GM12878 (cell line): ENCODE results near the gene CHMP2B. TPM values are rescaled to one million over a fixed set of nuclear protein-coding genes. Genes with fewer than 3 reads are reported as not detected.

Experiments
- ATAC-seq: fragments of 200-7000 bp; cut with Tn5 transposase; 3 replicates; pipeline ENCODE4 v1.9.1; 2020; ENCODE audit warnings: mild to moderate bottlenecking, moderate library complexity
- BruUV-seq: library from RNA; stranded (reverse); fragments of 400-500 nt; replicated peaks from 2 replicates; lab custom pipeline; 2021; lab: Mats Ljungman, UMichigan
- CTCF ChIA-PET: fragments of 300-600 bp; sonication (Branson Sonifier 250); formaldehyde crosslinking; extraction: SDS; loops from one replicate; lab custom pipeline; 2021; ENCODE audit warnings: inconsistent platforms; lab: Yijun Ruan, JAX
- POLR2A ChIA-PET: fragments of 350-600 bp; formaldehyde crosslinking; extraction: SDS; loops from one replicate; lab custom pipeline; 2021; ENCODE audit warnings: inconsistent platforms; lab: Charles Lee
- RAD21 ChIA-PET: fragments of 300-600 bp; sonication (Branson Sonifier 250); formaldehyde crosslinking; loops from one replicate; lab custom pipeline; 2023; ENCODE audit warnings: antibody characterized with exemption; ENCODE audit not compliant: unreplicated experiment; lab: Charles Lee
- SMC1A ChIA-PET: fragments of 300-600 bp; sonication (Branson Sonifier 250); formaldehyde crosslinking; loops from one replicate; lab custom pipeline; 2023; ENCODE audit not compliant: unreplicated experiment, uncharacterized antibody; lab: Charles Lee
- DNase-seq: peaks from one replicate; pipeline ENCODE4 v3.0.0-alpha.2; 2011; ENCODE audit warnings: low read depth, low spot score
- FAIRE-seq: peaks from 3 replicates; lab custom pipeline; 2011; peaks lifted over from hg19 to GRCh38; lab: Jason Lieb, UNC
- H2AFZ ChIP-seq: 2 replicates; pipeline ENCODE4 v1.6.0; 2011; ENCODE audit warnings: low read depth, low read length, control low read depth; ENCODE audit not compliant: control insufficient read depth
- H3K27ac ChIP-seq: 2 replicates; pipeline ENCODE4 v1.5.1; 2011; ENCODE audit warnings: control low read depth; ENCODE audit not compliant: control insufficient read depth, insufficient read depth
- H3K27me3 ChIP-seq, 2 experiments: replicated peaks in 1 of 2; 2 replicates each; pipeline versions ENCODE4 v1.6.0 to v1.6.1; 2011; ENCODE audit warnings: low read length in 1 of 2; ENCODE audit not compliant: control insufficient read depth in 2 of 2, insufficient read depth in 2 of 2
- H3K36me3 ChIP-seq, 2 experiments: 2 replicates each; pipeline ENCODE4 v1.5.1; 2011; ENCODE audit warnings: low read length in 1 of 2; ENCODE audit not compliant: control insufficient read depth in 2 of 2, insufficient read depth in 2 of 2
- H3K4me1 ChIP-seq: 2 replicates; pipeline ENCODE4 v1.6.1; 2011; ENCODE audit warnings: mild to moderate bottlenecking, low read length, moderate library complexity, mixed read lengths; ENCODE audit not compliant: control insufficient read depth, insufficient read depth
- H3K4me2 ChIP-seq: 2 replicates; pipeline ENCODE4 v1.6.0; 2011; ENCODE audit warnings: control low read depth; ENCODE audit not compliant: control insufficient read depth, insufficient read depth
- H3K4me3 ChIP-seq: fragments of 200-600 bp; sonication (generic); 2 replicates; pipeline ENCODE4 v1.5.1; 2016
- H3K79me2 ChIP-seq: 2 replicates; pipeline ENCODE4 v1.6.0; 2011; ENCODE audit warnings: low read length; ENCODE audit not compliant: control insufficient read depth, insufficient read depth
- H3K9ac ChIP-seq: 2 replicates; pipeline ENCODE4 v1.8.0; 2011; ENCODE audit warnings: low read length, control low read depth, mixed read lengths; ENCODE audit not compliant: control insufficient read depth, insufficient read depth
- H3K9me3 ChIP-seq: replicated peaks from 3 replicates; pipeline ENCODE4 v1.5.1; 2011; ENCODE audit warnings: mild to moderate bottlenecking, low read length; ENCODE audit not compliant: control insufficient read depth, insufficient read depth
- H4K20me1 ChIP-seq: 2 replicates; pipeline ENCODE4 v1.6.0; 2011; ENCODE audit not compliant: control insufficient read depth, insufficient read depth
- ASH2L ChIP-seq: fragments of 300-600, 200-600 bp; sonication (generic); IDR thresholded peaks from 2 replicates; pipeline ENCODE4 v1.6.1; 2017; ENCODE audit warnings: low read depth, mild to moderate bottlenecking, borderline replicate concordance
- BACH1 ChIP-seq: fragments of 450-650 bp; IDR thresholded peaks from 2 replicates; pipeline ENCODE4 v1.6.1; 2017; ENCODE audit warnings: mild to moderate bottlenecking, borderline replicate concordance
- BCL11A ChIP-seq: IDR thresholded peaks from 2 replicates; pipeline ENCODE4 v1.6.1; 2011; ENCODE audit warnings: low read depth, low read length
- CHD4 ChIP-seq: fragments of 200-600 bp; sonication (generic); IDR thresholded peaks from 2 replicates; pipeline ENCODE4 v1.6.1; 2016; ENCODE audit warnings: mild to moderate bottlenecking
- ETV6 ChIP-seq, 2 experiments: fragments of 450-650 bp in 1 of 2; IDR thresholded peaks in 1 of 2; conservative IDR thresholded peaks in 1 of 2; 2 replicates each; pipeline ENCODE4 v1.6.1; 2014; ENCODE audit warnings: antibody characterized with exemption in 1 of 2, borderline replicate concordance in 1 of 2, low read depth in 1 of 2, mild to moderate bottlenecking in 1 of 2, moderate library complexity in 1 of 2
- IRF4 ChIP-seq: IDR thresholded peaks from 2 replicates; pipeline ENCODE4 v1.6.1; 2011; ENCODE audit warnings: low read depth, low read length
- KLF5 ChIP-seq: fragments of 450-650 bp; IDR thresholded peaks from 2 replicates; pipeline ENCODE4 v1.6.1; 2014; ENCODE audit warnings: mild to moderate bottlenecking; ENCODE audit not compliant: partially characterized antibody
- MYC ChIP-seq: IDR thresholded peaks from 2 replicates; pipeline ENCODE4 v1.6.1; 2011; ENCODE audit warnings: mild to moderate bottlenecking, low read length, moderate library complexity, inconsistent platforms; ENCODE audit not compliant: insufficient read depth, insufficient replicate concordance, insufficient read length, severe bottlenecking
- NRF1 ChIP-seq: conservative IDR thresholded peaks from 2 replicates; pipeline ENCODE4 v1.6.1; 2011; ENCODE audit warnings: mild to moderate bottlenecking, low read depth, low read length, improper control_type of control experiment
- PAX5 ChIP-seq: IDR thresholded peaks from 2 replicates; pipeline ENCODE4 v1.6.1; 2011; ENCODE audit warnings: low read depth, low read length, borderline replicate concordance
- SIX5 ChIP-seq: IDR thresholded peaks from 2 replicates; pipeline ENCODE4 v1.6.1; 2011; ENCODE audit warnings: mild to moderate bottlenecking, low read depth, low read length, moderate library complexity; ENCODE audit not compliant: severe bottlenecking
- ZNF622 ChIP-seq: fragments of 450-650 bp; IDR thresholded peaks from 2 replicates; pipeline ENCODE4 v1.6.1; 2017; ENCODE audit warnings: mild to moderate bottlenecking, inconsistent platforms
- WGBS: methylation state at CpG from one replicate; pipeline ENCODE4 v1.1.6; 2016; ENCODE audit warnings: low lambda C conversion rate; ENCODE audit not compliant: insufficient replicate concordance, insufficient coverage; ENCODE audit errors: missing lambda C conversion rate; 5-methylcytosine and 5-hydroxymethylcytosine counted together
- in situ Hi-C: fragments of 300-500 bp; cut with MboI; formaldehyde crosslinking; loops from 9 replicates; pipeline ENCODE4 v1.14.3; 2018; ENCODE audit warnings: mixed read lengths
- intact Hi-C: fragments of 100-400 bp; cut with micrococcal nuclease; formaldehyde crosslinking; loops from one replicate; pipeline ENCODE4 v1.14.2; 2022; ENCODE audit not compliant: unreplicated experiment
- polyA plus RNA-seq, 11 experiments: library from polyadenylated mRNA; depleted of rRNA in 4 of 11; unstranded in 6 of 11; stranded (reverse) in 5 of 11; fragments of >200 nt; fragmentation: Nextera tagmentation in 4 of 11; fragmentation: Illumina TruSeq in 1 of 11; extraction: Ambion mirVana in 4 of 11; extraction: Trizol in 1 of 11; gene quantifications; 1 replicate in 1 of 11; 2 replicates in 10 of 11; pipeline versions ENCODE4 v1.2.1 to v1.2.3, GENCODE V29; 2011 to 2016; ENCODE audit warnings: inconsistent platforms in 2 of 11, missing spikeins in 2 of 11, low read depth in 1 of 11
- total RNA-seq, 4 experiments: library from RNA; depleted of rRNA in 3 of 4; stranded (reverse); fragments of >200 nt in 3 of 4; fragmentation: Illumina TruSeq in 1 of 4; extraction: Trizol in 1 of 4; gene quantifications; 2 replicates each; pipeline versions ENCODE4 v1.2.1 to v1.2.3, GENCODE V29; 2013 to 2021
- TF ChIP-seq, protein P1 (sequence below): IDR thresholded peaks from 2 replicates; pipeline ENCODE4 v1.6.1; 2011; ENCODE audit warnings: borderline replicate concordance, low read depth, mild to moderate bottlenecking, moderate library complexity, low read length; ENCODE audit not compliant: insufficient read depth, poor library complexity, severe bottlenecking
- TF ChIP-seq, protein P2 (sequence below): IDR thresholded peaks from 2 replicates; pipeline ENCODE4 v1.6.1; 2011; ENCODE audit warnings: low read depth, low read length, improper control_type of control experiment, borderline replicate concordance
- TF ChIP-seq, protein P3 (sequence below): fragments of 450-650 bp; IDR thresholded peaks from 2 replicates; pipeline ENCODE4 v1.6.1; 2017; ENCODE audit warnings: antibody characterized with exemption, mild to moderate bottlenecking, moderate library complexity
- TF ChIP-seq, protein P4 (sequence below): fragments of 450-650 bp; conservative IDR thresholded peaks from 2 replicates; pipeline ENCODE4 v1.6.1; 2017; ENCODE audit warnings: mild to moderate bottlenecking, moderate library complexity

Gene CHMP2B
- total and polyA plus RNA-seq, 10 of the 15 experiments (the other 5 are each of a cell fraction or from before 2014, with no cell fraction given) = 14.9 to 54.8 (median 24.6) TPM

DNA sequence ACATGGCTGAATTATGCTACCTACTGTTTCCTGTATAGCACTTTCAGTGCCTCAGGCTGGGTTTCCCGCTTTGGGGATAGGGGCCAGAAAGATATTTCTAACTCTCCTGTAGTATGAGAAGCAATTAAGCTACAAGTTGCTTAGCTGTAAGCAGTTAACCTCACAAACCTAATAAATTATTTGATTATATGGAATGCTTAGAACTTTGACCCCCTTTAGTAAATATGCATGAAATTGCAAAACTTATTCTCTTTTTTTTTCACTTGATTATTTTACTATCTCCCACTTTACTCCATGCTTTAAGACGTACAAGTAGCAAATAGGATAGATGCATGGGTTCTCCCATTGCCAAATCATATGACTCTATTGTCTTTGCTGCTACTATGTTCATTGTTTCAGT lies 27.5 kb upstream of the CHMP2B start (continued):
- TF ChIP-seq BACH1 (no peak), ASH2L (no peak), CHD4 (no peak)
- TF ChIP-seq, protein P1, sequence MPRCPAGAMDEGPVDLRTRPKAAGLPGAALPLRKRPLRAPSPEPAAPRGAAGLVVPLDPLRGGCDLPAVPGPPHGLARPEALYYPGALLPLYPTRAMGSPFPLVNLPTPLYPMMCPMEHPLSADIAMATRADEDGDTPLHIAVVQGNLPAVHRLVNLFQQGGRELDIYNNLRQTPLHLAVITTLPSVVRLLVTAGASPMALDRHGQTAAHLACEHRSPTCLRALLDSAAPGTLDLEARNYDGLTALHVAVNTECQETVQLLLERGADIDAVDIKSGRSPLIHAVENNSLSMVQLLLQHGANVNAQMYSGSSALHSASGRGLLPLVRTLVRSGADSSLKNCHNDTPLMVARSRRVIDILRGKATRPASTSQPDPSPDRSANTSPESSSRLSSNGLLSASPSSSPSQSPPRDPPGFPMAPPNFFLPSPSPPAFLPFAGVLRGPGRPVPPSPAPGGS = no peak
- TF ChIP-seq, protein P2, sequence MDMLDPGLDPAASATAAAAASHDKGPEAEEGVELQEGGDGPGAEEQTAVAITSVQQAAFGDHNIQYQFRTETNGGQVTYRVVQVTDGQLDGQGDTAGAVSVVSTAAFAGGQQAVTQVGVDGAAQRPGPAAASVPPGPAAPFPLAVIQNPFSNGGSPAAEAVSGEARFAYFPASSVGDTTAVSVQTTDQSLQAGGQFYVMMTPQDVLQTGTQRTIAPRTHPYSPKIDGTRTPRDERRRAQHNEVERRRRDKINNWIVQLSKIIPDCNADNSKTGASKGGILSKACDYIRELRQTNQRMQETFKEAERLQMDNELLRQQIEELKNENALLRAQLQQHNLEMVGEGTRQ = no peak
- TF ChIP-seq, protein P3, sequence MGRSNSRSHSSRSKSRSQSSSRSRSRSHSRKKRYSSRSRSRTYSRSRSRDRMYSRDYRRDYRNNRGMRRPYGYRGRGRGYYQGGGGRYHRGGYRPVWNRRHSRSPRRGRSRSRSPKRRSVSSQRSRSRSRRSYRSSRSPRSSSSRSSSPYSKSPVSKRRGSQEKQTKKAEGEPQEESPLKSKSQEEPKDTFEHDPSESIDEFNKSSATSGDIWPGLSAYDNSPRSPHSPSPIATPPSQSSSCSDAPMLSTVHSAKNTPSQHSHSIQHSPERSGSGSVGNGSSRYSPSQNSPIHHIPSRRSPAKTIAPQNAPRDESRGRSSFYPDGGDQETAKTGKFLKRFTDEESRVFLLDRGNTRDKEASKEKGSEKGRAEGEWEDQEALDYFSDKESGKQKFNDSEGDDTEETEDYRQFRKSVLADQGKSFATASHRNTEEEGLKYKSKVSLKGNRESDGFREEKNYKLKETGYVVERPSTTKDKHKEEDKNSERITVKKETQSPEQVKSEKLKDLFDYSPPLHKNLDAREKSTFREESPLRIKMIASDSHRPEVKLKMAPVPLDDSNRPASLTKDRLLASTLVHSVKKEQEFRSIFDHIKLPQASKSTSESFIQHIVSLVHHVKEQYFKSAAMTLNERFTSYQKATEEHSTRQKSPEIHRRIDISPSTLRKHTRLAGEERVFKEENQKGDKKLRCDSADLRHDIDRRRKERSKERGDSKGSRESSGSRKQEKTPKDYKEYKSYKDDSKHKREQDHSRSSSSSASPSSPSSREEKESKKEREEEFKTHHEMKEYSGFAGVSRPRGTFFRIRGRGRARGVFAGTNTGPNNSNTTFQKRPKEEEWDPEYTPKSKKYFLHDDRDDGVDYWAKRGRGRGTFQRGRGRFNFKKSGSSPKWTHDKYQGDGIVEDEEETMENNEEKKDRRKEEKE = no peak

DNA sequence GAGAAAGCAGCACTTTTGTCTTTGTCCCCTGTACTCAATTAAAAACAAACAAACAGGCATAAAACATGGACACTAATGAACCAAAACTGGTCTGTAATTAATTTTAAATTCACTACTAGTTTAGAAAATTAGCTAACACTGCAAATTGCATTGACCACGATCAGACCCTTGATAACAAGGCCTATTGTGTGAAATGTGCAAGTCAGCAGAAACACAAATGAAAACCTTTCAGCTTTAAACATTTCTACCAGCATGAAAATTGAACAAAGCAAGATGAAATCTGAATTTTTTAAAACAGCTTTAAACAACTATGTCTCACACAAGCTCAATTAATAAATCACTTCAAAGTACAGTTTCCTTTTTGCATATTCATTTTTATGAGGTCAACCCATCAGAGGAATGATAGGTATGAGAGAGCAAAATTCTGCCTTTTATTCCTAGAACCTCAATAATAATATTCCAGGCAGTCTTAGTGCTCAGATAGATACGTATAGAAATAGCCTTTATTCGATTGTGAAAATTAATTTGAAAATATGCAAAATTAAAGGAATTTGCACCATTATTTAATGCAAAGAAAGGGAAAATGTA lies 27.0 kb upstream of the CHMP2B start:
- 9% methylated on average over 3 of the region's 3 CpGs for WGBS
- no peak for FAIRE-seq
- Histone ChIP-seq H2AFZ (no peak overlapping the region), H3K4me2 (no peak overlapping the region), H3K27ac (no peak overlapping the region), H3K27me3 (no peaks in the 10 kb centered on the region), H4K20me1 (no peaks in the 10 kb centered on the region), H3K36me3 (no peaks in the 10 kb centered on the region), H3K4me3 (no peak overlapping the region), H3K79me2 (no peaks in the 10 kb centered on the region), H3K4me1 (no peaks in the 10 kb centered on the region), H3K9ac (no peak overlapping the region), H3K9me3 (no peaks in the 10 kb centered on the region; the same call in 2 of the 3 replicates)
- in situ Hi-C loops (no loop called here), intact Hi-C loops (no loop called here)
- ATAC-seq = no peak
- BruUV-seq = no TSS peak
- ChIA-PET CTCF (no interaction called here), SMC1A (no interaction called here), POLR2A (no interaction called here), RAD21 (no interaction called here)
- no peak for DNase-seq
- TF ChIP-seq, protein P4, sequence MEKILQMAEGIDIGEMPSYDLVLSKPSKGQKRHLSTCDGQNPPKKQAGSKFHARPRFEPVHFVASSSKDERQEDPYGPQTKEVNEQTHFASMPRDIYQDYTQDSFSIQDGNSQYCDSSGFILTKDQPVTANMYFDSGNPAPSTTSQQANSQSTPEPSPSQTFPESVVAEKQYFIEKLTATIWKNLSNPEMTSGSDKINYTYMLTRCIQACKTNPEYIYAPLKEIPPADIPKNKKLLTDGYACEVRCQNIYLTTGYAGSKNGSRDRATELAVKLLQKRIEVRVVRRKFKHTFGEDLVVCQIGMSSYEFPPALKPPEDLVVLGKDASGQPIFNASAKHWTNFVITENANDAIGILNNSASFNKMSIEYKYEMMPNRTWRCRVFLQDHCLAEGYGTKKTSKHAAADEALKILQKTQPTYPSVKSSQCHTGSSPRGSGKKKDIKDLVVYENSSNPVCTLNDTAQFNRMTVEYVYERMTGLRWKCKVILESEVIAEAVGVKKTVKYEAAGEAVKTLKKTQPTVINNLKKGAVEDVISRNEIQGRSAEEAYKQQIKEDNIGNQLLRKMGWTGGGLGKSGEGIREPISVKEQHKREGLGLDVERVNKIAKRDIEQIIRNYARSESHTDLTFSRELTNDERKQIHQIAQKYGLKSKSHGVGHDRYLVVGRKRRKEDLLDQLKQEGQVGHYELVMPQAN = no peak
- no peak for TF ChIP-seq IRF4
- no peak for TF ChIP-seq PAX5
- no peak for TF ChIP-seq ZNF622
- TF ChIP-seq MYC = no peak
- no peak for TF ChIP-seq SIX5
- no peak for TF ChIP-seq ETV6 (conservative IDR thresholded peaks at IDR 0.05 in 1 of 2, IDR thresholded peaks at IDR 0.05 in 1 of 2; ENCODE audit: borderline replicate concordance in 1 of 2, low read depth in 1 of 2)
- TF ChIP-seq KLF5 = no peak
- no peak for TF ChIP-seq BCL11A
- no peak for TF ChIP-seq NRF1
